Measurements from ENCODE around the gene CUL2.

GRCh38 chr10:35079763-35080162 is 10.4 kb downstream of the CUL2 start:
- TF ChIP-seq CTCF (IDR thresholded peaks at IDR 0.05) (no peak), EZH2 (IDR thresholded peaks at IDR 0.05; ENCODE audit: borderline replicate concordance, insufficient read depth, low read depth, low read length, poor library complexity, severe bottlenecking) (no peak)

All from B cell (primary cell).